Esophagus muscularis mucosa (tissue), 4 donors: ENCODE results near the gene ITPR2. TPM values are rescaled to one million over a fixed set of nuclear protein-coding genes. Genes with fewer than 3 reads are reported as not detected.

ENCODE experiments used
- DNase-seq: peaks from one replicate; pipeline ENCODE4 v3.0.0-alpha.2; 2017; ENCODE audit errors: extremely low spot score
- H3K27ac ChIP-seq, 4 donors: fragments of 200-600 bp; sonication (generic); replicated peaks in 1 of 4; 1 replicate in 3 of 4; 2 replicates in 1 of 4; pipeline ENCODE4 v1.5.1; 2016 to 2019; ENCODE audit warnings: mild to moderate bottlenecking in 1 of 4
- H3K27me3 ChIP-seq, 4 donors: fragments of 200-600 bp; sonication (generic); one replicate each; pipeline versions ENCODE4 v1.5.1 to v1.6.0; 2016 to 2019
- H3K36me3 ChIP-seq, 4 donors: fragments of 200-600 bp; sonication (generic); one replicate each; pipeline ENCODE4 v1.5.1; 2016 to 2019
- H3K4me1 ChIP-seq, 4 donors: fragments of 200-600 bp; sonication (generic); one replicate each; pipeline ENCODE4 v1.5.1; 2016 to 2019
- H3K4me3 ChIP-seq, 4 donors: fragments of 200-600 bp; sonication (generic); 1 replicate in 2 of 4; 2 replicates in 2 of 4; pipeline ENCODE4 v1.5.1; 2016 to 2019; ENCODE audit warnings: mild to moderate bottlenecking in 4 of 4, moderate library complexity in 1 of 4
- H3K9me3 ChIP-seq, 4 donors: fragments of 200-600 bp; sonication (generic); 1 replicate in 3 of 4; 2 replicates in 1 of 4; pipeline ENCODE4 v1.5.1; 2016 to 2019
- CTCF ChIP-seq, 3 experiments: fragments of 200-600 bp in 2 of 3; fragments of 450-650 bp in 1 of 3; sonication (generic) in 2 of 3; IDR thresholded peaks; one replicate each; pipeline ENCODE4 v1.5.1; 2017 to 2019; ENCODE audit warnings: antibody characterized with exemption in 3 of 3, mild to moderate bottlenecking in 2 of 3, moderate library complexity in 1 of 3
- EP300 ChIP-seq: sonication (generic); formaldehyde crosslinking; IDR thresholded peaks from one replicate; pipeline ENCODE4 v1.6.1; 2017; ENCODE audit warnings: antibody characterized with exemption
- POLR2A ChIP-seq: fragments of 450-650 bp; IDR thresholded peaks from one replicate; pipeline ENCODE4 v1.6.1; 2017; ENCODE audit warnings: antibody characterized with exemption, moderate library complexity, mild to moderate bottlenecking, low read depth
- POLR2AphosphoS5 ChIP-seq, 2 donors: sonication (generic); formaldehyde crosslinking; IDR thresholded peaks; one replicate each; pipeline ENCODE4 v1.6.1; 2017; ENCODE audit warnings: antibody characterized with exemption in 2 of 2
- WGBS: methylation state at CpG from one replicate; pipeline ENCODE4 v1.1.5; 2018; 5-methylcytosine and 5-hydroxymethylcytosine counted together
- intact Hi-C: fragments of 100-400 bp; cut with DNase I; formaldehyde crosslinking; loops from one replicate; pipeline ENCODE4 v1.15.1; 2023
- total RNA-seq, 4 donors: library from RNA; depleted of rRNA; stranded (reverse); fragments of >200 nt; gene quantifications; one replicate each; pipeline versions ENCODE4 v1.1.0 to v1.2.1, GENCODE V29; 2016

Gene ITPR2
- total RNA-seq, 4 donors from 2014 or later: 23.7 to 26.6 (median 25.4) TPM

GRCh38 chr12:26488351-26488750, 344.6 kb downstream of the ITPR2 start:
- DNase-seq: no peak
- H3K9me3 ChIP-seq: no peaks in the 10 kb centered on the region
- intact Hi-C loops: no loop called here
- no peaks in the 10 kb centered on the region for H3K27me3 ChIP-seq
- H3K4me3 ChIP-seq: no peak overlapping the region
- WGBS: 91% methylated on average over 1 of the region's 1 CpG
- TF ChIP-seq EP300 (no peak), POLR2A (no peak), CTCF (IDR thresholded peaks at IDR 0.05) (no peak), POLR2AphosphoS5 (IDR thresholded peaks at IDR 0.05) (no peak)
- peaks cover 0 to 35% (median 6%) of the 10 kb centered on the region in 4 donors for H3K36me3 ChIP-seq
- H3K27ac ChIP-seq: no peak overlapping the region
- H3K4me1 ChIP-seq: no peaks in the 10 kb centered on the region

- no peak overlapping the region for H3K27ac ChIP-seq
- no peak for DNase-seq
- 43% methylated on average over 1 of the region's 1 CpG for WGBS
- no peak for TF ChIP-seq EP300
- TF ChIP-seq CTCF (IDR thresholded peaks at IDR 0.05): no peak
- TF ChIP-seq POLR2A: no peak
- no peaks in the 10 kb centered on the region for H3K4me1 ChIP-seq
- intact Hi-C loops: no loop called here
- peaks cover 0 to 25% (median 8%) of the 10 kb centered on the region in 4 donors for H3K36me3 ChIP-seq
- H3K4me3 ChIP-seq: no peak overlapping the region
- H3K9me3 ChIP-seq: no peaks in the 10 kb centered on the region
- no peaks in the 10 kb centered on the region for H3K27me3 ChIP-seq
These were observed 359.7 kb downstream of the ITPR2 start for GRCh38 chr12:26473291-26473690.

GRCh38 chr12:26471560-26471959, 361.4 kb downstream of the ITPR2 start:
- peaks cover 0 to 18% (median 8%) of the 10 kb centered on the region in 4 donors for H3K36me3 ChIP-seq
- no peak for TF ChIP-seq POLR2AphosphoS5 (IDR thresholded peaks at IDR 0.05)
- peak in 1 of 3 experiments; percentile 10 for TF ChIP-seq CTCF (IDR thresholded peaks at IDR 0.05)
- no peak for TF ChIP-seq EP300

GRCh38 chr12:26469421-26470180, 363.4 kb downstream of the ITPR2 start:
- Histone ChIP-seq H3K9me3 (no peaks in the 10 kb centered on the region), H3K27me3 (no peaks in the 10 kb centered on the region), H3K4me3 (no peak overlapping the region), H3K4me1 (no peaks in the 10 kb centered on the region), H3K27ac (no peak overlapping the region), H3K36me3 (no peaks in the 10 kb centered on the region)
- TF ChIP-seq EP300 (no peak), POLR2A (no peak), CTCF (IDR thresholded peaks at IDR 0.05) (no peak)
- intact Hi-C loops: no loop called here
- 96% methylated on average over 6 of the region's 6 CpGs for WGBS
- no peak for DNase-seq

More at GRCh38 chr12:26471560-26471959, 361.4 kb downstream of the ITPR2 start:
- Histone ChIP-seq H3K27ac (no peak overlapping the region), H3K4me1 (no peaks in the 10 kb centered on the region), H3K9me3 (no peaks in the 10 kb centered on the region), H3K4me3 (no peak overlapping the region), H3K27me3 (no peaks in the 10 kb centered on the region)
- intact Hi-C loops: no loop called here
- DNase-seq: no peak

GRCh38 chr12:26467351-26467750, 365.6 kb downstream of the ITPR2 start:
- Histone ChIP-seq H3K4me3 (no peak overlapping the region), H3K27ac (no peak overlapping the region), H3K4me1 (no peaks in the 10 kb centered on the region), H3K9me3 (no peaks in the 10 kb centered on the region), H3K36me3 (no peaks in the 10 kb centered on the region), H3K27me3 (no peaks in the 10 kb centered on the region)
- DNase-seq: no peak
- TF ChIP-seq EP300: no peak
- intact Hi-C loops: no loop called here
- WGBS: 97% methylated on average over 1 of the region's 1 CpG
